GM20000 (cell line): ENCODE measurements around the gene ITCH.
"Not testable (repeated sequence)": the region's sequence is repeated elsewhere in the genome, so short reads cannot be mapped to it uniquely, and the experiment has no call there.

Experiments
- DNase-seq: peaks from one replicate; pipeline ENCODE4 v3.0.0; 2012; ENCODE audit warnings: low spot score
- TF ChIP-seq, protein P1 (sequence below): IDR thresholded peaks from 2 replicates; pipeline ENCODE4 v1.5.1; 2012; ENCODE audit warnings: mild to moderate bottlenecking, control low read depth; ENCODE audit errors: extremely low read depth, missing control alignments

Gene ITCH

DNA sequence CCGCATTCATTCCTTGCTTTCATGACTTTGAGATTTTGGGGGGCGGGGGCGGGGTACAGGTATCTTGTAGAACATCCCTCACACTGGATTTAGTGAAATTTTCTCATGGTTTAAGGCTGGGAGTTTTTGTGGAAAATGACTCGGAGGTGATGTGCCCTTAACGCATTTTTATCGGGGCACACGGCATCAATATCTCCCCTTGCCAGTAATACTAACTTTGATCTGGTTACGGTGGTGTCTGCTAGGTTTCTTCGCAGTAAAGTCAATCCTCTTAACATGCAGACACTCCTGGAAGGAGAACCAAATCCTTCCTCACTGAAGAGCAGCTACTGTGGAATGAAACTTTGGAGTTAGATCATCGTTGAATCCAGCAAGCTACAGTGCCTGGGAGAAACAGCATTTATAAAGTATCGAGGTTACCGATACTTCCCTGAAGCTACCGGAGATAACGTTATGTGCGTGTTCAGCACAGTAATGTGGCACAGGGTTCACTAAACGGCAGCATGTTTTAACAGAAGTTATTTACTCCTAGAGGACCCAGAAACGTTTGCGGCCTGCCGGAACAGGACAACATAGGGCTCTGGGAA lies 151.9 kb downstream of the ITCH start:
- TF ChIP-seq, protein P1, sequence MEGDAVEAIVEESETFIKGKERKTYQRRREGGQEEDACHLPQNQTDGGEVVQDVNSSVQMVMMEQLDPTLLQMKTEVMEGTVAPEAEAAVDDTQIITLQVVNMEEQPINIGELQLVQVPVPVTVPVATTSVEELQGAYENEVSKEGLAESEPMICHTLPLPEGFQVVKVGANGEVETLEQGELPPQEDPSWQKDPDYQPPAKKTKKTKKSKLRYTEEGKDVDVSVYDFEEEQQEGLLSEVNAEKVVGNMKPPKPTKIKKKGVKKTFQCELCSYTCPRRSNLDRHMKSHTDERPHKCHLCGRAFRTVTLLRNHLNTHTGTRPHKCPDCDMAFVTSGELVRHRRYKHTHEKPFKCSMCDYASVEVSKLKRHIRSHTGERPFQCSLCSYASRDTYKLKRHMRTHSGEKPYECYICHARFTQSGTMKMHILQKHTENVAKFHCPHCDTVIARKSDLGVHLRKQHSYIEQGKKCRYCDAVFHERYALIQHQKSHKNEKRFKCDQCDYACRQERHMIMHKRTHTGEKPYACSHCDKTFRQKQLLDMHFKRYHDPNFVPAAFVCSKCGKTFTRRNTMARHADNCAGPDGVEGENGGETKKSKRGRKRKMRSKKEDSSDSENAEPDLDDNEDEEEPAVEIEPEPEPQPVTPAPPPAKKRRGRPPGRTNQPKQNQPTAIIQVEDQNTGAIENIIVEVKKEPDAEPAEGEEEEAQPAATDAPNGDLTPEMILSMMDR: no peak
- no peak for DNase-seq

DNA sequence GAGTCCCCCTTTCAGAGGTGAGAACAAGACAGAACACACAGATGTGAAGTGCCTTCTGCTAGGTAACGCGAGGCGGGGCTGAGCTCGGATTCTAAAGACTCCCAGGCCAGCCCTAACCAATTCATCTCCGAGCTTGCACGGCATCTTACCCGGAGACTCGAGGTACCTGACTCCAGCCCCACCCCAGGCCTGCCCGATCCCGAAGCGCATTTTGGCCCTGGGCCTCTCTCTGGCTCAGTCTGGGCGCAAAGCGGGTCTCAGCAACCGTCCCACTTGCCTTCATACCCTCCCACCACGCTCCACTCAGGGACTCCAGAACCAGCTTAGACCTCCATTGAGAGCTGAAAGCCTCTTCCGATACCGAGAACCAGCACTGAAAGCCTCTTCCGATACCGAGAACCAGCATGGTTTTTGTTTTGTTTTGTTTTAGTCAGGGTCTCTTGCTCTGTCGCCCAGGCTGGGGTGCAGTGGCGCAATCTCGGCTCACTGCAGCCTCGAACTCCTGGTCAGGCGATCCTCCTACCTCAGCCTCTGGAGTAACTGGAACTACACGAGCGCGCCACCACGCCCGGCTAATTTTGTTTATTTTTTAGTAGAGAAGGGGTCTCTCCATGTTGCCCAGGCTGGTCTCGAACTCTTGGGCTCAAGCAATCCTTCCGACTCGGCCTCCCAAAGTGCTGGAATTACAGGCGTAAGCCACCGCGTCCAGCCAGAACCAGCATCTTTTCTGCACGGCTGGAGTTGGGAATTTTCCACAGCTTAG lies 152.6 kb downstream of the ITCH start:
- TF ChIP-seq, protein P1: no peak
- DNase-seq: peak; percentile 80

DNA sequence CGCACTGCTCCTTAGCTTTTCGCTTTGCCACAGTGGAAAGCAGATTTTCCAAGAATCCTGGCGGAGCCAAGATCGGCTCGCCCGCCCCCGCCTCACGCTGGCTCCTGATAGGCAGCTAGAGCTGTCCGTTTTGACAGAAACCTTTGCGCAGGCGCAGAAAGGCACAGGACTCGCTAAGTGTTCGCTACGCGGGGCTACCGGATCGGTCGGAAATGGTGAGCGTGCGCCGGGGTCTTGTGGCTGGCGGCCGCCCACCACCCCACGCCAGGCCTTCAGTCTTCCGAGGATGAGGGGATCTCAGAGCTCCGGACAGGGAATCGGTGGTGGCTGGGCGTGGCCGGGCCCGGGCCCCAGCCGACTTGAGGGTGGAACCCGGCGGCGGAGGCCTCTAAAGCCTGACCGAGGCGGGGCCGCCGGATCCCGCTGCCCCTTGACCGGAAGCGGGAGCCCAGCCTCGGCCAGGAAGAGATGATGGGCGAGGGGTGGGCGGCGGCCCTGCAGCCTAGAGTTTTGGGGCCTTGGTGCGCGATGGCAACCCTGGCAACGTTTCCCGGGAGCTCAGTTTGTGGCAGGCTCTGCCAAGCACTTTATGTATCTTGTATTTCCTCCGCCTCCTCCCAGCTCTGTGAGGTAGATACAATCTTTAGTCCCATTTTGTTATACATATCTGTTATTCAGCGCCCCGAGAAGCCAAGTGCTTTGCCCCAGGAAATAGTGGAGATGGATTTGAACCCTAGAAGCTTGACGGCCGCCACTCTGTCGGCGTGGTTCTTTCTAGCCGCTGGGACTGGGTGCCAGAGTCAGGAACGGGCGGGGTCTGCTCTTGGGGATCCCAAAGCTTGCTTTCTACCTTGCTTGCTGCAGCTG lies 153.4 kb downstream of the ITCH start, which contains the start of gene DYNLRB1:
DYNLRB1 (plus strand) TSS at position 176 of the 867 bp plus-strand sequence; CDS start at position 213, 37 bp downstream.
- TF ChIP-seq, protein P1: no peak
- DNase-seq: peak; percentile 90

GRCh38 chr20:34517114-34517505 lies 154.0 kb downstream of the ITCH start:
- no peak for DNase-seq

GRCh38 chr20:34518863-34519262 lies 155.8 kb downstream of the ITCH start:
- not testable (repeated sequence) for DNase-seq

More at GRCh38 chr20:34517114-34517505, 154.0 kb downstream of the ITCH start:
- TF ChIP-seq, protein P1: no peak

DNA sequence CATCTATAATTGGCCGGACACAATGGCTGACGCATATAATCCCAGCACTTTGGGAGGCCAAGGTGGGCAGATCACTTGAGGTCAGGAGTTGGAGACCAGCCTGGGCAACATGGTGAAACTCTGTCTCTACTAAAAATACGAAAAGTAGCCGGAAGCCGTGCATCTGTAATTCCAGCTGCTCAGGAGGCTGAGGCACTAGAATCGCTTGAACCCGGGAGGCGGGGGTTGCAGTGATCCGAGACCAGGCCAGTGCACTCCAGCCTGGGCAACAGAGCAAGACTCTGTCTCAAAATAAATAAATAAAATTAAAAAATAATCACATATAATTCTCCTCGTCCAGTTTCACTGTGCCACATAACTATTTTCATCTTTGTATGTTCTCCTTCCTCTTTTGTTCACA lies 156.8 kb downstream of the ITCH start:
- not testable (repeated sequence) for DNase-seq

- peak; percentile 50 for DNase-seq
- TF ChIP-seq, protein P1: peak; percentile 69
Observed at GRCh38 chr20:34522969-34523871, 160.1 kb downstream of the ITCH start.

DNA sequence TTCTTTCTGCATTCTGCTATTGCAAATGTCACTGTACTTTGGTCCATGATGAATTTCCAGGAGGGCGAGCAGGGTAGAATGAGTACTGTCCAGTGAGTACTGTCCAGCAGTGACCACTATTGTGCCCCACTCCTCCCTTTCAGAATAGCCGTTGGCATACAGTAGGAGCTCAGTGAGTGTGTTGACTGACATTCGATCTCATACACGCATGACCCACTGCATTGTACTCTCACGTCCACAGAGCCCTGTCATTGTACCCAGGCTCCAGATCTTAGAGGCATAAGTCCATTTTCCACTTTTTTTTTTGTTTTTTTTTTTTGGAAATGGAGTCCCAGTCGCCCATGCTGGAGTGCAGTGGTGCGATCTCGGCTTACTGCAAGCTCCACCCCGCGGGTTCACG lies 161.4 kb downstream of the ITCH start:
- DNase-seq: no peak
- TF ChIP-seq, protein P1: no peak
